Inflammatory macrophage (primary cell): Measurements from ENCODE around the gene LBX1.

Source experiments
- DNase-seq, 2 donors: peaks; one replicate each; pipeline ENCODE4 v3.0.0-alpha.2; 2020 to 2022

The LBX1 gene

DNA sequence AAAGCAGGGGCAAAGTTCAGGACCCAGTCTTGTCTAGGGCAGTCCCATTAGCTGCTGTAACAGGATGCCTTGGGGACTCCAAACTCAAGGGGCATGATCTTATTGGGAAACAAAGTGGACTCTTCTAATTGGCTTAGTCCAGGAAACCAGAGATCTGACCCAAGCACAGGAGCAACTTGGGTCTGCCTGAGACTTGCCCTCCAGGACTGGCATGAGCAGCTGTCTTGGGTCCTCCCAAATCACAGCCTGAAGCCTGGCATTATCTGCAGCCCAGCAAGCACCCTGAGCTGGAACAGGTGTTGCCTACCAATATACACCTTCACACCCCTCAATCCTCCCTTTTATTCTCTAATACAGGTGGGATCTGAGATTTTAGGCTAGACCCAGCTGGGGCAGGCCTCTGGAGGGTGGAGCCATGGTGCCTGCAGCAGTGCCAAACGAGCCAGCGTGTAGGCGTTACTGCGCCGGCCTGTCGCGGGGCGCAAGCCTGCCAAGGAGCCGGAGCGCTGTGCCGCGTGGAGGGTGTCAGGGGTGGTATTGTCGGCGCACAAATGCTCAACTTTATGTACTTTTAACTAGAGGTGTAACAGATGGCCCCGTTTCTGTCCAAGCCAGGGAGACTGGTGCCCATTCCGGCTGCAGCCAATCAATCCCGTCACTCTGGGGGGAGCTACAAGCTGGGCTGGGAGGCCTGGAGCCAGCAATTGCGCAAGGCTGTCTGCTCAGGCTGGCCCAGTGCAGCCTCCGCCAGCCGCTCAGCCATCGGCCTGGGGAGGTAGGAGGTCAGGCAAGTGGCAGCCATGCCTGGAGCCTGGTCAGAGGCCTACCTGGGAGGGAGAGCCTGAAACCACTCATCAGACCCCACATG lies 12.8 kb upstream of the LBX1 start:
- no peak for DNase-seq

DNA sequence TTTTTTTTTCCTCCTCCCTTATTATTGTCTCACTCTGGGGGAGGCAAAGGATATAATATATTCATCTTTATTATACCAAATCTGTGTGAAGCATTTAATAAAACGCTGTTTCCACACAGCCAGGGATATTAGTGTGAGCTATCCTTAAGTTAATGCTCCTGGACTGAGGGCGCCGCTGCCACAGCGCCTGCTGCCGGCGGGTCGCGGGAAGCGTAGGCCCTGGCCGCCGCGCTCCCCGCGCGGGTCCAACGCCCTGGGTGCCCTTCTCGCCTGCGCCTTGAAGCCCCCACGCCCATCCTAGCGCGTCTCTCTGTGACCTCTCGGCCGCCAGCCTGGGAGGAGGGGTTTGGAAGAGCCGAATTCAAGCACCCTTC lies 9.5 kb upstream of the LBX1 start:
- DNase-seq, result peak in 1 of 2 donors; percentile 43

DNA sequence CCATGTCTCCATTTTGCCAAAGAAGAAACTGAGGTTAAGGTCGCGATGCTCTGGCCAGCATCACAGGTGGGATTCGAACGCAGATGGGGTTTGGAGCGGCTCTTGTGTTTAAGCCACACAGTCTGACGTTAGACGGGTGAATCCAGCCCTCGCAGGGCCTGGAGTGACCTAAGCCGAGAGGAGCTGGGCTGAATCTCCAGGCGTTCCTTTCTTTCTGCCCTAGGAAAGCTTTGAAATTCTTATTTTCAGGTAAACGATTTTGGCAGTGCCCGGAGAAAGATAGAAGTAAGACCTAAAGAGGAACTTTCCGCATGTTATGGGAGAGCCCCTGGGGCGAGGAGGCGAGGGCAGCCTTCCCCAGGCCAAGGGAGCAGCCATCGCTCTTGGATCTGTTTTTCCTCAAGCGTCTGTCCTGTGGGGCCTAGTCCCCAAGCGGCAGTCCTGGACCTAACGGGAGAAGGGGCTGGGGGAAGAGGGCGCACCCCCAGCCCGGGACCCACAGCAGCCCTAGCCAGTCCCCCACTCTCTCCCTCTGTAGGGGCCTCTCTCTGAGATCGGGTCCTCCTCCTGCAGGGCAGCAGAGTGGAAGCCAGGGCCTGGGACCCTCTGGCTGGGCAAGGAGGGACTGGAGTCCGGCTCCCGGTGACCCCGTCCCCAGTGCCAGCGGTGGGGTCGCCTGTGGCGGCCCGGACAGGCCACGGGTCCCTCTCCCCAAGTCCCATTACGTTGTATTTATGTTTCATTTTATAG lies 8.9 kb upstream of the LBX1 start:
- DNase-seq, result no peak

- peak; percentile 7 to 8 for DNase-seq
These were observed 8.1 kb upstream of the LBX1 start for GRCh38 chr10:101237081-101237981.

DNA sequence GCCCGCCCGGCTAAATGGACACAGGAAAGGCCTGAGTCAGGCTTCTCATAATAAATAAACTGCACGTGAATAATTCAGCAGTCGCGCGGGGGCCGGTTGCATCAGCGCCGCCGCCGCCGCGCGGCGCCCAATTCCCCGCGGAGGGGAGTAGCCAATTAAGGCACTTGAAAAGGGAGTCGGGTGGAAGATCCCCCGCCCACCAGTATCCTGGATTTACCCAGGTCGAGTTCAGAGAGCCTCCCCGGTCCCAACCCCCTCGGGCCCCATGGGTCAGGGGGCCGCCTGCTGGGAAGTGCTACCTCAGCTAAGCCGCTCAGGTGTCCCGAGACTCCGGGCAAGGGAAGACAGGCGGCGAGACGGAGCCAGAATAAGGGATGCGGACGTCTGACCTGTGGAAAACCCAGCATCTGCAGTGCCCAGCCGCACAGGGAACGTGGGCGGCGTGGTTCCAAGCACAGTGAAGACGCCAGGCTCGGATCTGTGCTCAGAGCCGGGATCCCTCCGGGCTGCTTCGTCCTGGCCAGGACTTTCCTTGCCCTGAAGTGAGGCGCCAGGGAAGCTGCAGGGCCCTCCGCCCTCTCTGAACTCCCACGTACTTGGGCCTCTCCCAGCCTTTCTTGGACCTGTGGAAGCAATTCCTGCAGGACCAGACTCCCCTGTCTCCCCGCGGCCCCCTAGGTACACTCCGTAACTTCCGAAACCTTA lies 7.3 kb upstream of the LBX1 start:
- no peak for DNase-seq

DNA sequence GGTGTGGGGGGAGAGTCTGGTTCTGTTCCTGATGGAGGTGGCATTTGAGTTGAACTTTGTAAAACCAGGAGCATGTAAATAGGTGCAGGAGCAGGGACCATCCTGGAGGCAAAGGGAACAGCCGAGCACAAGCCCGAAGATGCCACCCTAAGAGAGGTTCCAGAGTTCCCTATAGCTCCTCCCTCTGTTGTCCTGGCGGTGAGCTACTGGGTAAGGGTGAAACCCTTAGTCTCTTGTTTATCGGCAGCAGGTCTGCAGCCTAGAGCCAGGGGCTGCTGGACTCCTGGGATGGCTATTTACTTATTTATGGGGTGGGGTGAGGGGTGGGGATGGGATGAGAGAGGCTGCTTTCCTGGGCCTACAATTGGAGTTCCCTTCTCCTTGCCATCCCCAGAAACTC lies 6.5 kb upstream of the LBX1 start:
- DNase-seq, result no peak

- no peak for DNase-seq
These were observed 5.1 kb upstream of the LBX1 start for GRCh38 chr10:101234333-101234732.

- no peak for DNase-seq
These were observed 4.6 kb upstream of the LBX1 start for GRCh38 chr10:101233863-101234262.

DNA sequence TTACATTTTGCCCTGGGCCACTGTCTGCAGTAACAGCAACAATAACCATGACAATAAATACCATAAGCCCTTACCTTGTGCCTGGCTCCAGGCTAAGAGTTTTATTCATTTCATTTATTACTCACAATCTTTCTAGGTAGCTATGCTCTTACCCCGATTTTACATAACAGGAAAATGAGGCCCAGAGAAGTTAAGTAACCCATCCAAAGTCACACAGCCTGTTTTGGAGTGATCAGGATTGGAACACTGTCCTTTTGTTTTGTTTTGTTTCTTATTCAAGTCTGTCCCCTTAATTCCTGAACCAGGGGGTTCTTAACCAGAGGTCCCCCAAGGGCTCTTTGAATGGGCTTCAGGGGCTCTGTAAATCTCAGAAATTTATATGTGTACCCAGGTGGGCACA lies 4.2 kb upstream of the LBX1 start:
- DNase-seq, result no peak

- no peak for DNase-seq
These were observed 2.8 kb upstream of the LBX1 start for GRCh38 chr10:101231912-101232689.

GRCh38 chr10:101231092-101231491 lies 1.8 kb upstream of the LBX1 start:
- no peak for DNase-seq

GRCh38 chr10:101230183-101230917 lies 1.1 kb upstream of the LBX1 start:
- no peak for DNase-seq

DNA sequence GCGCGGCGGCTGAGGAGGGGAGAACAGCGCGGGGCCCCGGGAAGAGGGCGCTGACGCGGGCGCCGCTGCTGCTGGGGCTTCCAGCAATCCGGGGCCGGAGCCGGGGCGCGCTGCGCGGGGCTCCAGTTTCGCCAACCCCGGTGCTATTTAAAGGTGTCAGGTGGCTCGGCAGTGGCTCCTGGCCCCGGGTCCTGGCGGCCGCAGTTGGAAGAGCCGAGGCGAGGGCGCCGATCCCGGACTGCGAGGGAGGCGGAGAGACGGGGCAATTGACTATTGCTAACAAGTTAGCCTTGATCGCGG lies 347 bp downstream of the LBX1 start:
- no peak for DNase-seq

DNA sequence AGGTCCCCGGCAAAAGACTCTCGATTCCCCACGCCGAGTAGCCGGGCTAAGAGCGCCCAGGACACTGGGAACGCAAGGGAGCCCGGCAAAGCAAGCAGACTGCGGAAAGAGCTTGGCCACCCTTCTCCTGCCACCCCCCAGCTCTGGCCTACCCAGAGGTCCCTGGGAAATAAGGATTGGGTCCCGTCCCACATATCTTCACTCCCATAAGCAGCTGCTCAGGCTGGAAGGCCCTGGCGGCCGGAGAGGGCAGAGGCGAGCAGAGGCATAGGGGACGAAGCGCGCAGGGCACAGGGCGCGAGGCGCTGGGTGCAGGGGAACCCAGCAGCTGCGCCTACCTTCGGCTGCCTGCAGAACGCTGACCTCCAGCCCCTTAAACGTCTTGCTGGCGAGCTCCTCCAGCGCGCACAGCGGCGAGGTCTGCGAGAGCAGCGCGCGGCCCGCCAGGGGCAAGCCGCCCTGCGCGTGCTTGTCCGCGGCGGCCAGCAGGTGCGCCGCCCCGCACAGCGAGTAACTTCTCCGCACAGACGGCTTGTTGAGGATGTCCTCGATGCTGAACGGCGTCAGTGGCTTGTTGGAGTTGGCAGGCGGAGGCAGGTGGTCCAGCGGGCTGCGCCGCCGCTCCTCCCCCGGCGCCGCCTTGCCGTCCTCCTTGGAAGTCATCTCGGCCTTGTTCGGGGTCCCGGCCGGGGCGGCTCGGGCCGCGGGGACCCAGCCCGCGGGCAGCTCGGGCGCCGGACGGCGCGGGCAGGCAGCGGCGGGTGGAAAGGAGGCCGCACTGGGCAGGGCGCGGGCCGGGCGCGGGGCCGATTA lies 904 bp downstream of the LBX1 start:
- DNase-seq, result no peak

GRCh38 chr10:101227429-101228152 lies 1.7 kb downstream of the LBX1 start:
- DNase-seq, result no peak

GRCh38 chr10:101226491-101227428 lies 2.5 kb downstream of the LBX1 start:
- peak in 1 of 2 donors; percentile 20 for DNase-seq

DNA sequence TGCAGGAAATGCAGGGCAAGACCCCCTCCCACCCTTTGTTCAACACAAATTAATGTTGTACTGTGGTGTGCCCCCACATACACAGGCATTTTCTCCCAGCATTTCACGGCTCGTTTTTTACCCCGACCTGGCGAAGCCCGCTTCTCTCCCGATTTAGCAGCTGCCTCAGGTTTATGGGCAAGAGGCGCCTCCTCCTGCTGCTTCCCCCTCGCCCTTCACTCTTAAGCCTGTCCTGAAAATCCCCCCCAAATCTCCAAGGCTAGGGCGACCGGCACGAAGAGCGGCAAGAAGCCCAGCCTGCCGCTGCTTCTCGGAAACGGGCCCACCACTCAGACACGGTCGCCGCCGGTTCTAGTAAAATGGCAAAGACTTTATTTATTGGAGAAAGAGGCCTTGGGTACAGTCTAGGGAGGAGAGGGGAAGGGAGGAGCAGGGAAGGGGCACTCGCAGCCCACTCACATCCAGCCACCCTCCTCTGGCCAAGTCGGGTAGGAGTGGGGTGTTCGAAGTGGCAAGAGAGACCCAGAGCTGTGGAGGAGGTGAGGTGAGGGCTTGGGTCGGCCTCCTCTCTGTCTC lies 3.3 kb downstream of the LBX1 start:
- DNase-seq, result no peak
